ENCODE data around the gene ARHGAP24. TPM values are rescaled to one million over a fixed set of nuclear protein-coding genes. Genes with fewer than 3 reads are reported as not detected.

The ARHGAP24 gene
- total RNA-seq, 2 donors from 2014 or later: 30.2 to 38.3 TPM

- ATAC-seq (peak; percentile 45 to 55), DNase-seq (peak; percentile 57)
- intact Hi-C loops (cut with DNase I): loop anchor here in 1 of 2 donors (10.0 kb wide), 3 partner anchors 147 to 267 kb away; partner anchors contain the start of gene ARHGAP24
Measured at GRCh38 chr4:85741921-85742591, 267.1 kb downstream of the ARHGAP24 start.

GRCh38 chr4:85744950-85745349, 270.0 kb downstream of the ARHGAP24 start:
- no peak for DNase-seq
- no peak for ATAC-seq
- intact Hi-C loops (cut with DNase I): loop anchor here in 1 of 2 donors (5.0 to 10.0 kb wide), 5 partner anchors 150 to 598 kb away; partner anchors contain the start of gene ARHGAP24

GRCh38 chr4:85745939-85746338, 271.0 kb downstream of the ARHGAP24 start:
- intact Hi-C loops (cut with DNase I): loop anchor here in 1 of 2 donors (5.0 to 10.0 kb wide), 5 partner anchors 151 to 599 kb away; partner anchors contain the start of gene ARHGAP24
- DNase-seq: no peak
- ATAC-seq: no peak

GRCh38 chr4:85747882-85748491, 273.0 kb downstream of the ARHGAP24 start:
- DNase-seq (no peak), ATAC-seq (peak; percentile 71)
- intact Hi-C loops (cut with DNase I): loop anchor here in 1 of 2 donors (5.0 to 10.0 kb wide), 5 partner anchors 153 to 601 kb away; partner anchors contain the start of gene ARHGAP24

GRCh38 chr4:85748654-85749053, 273.7 kb downstream of the ARHGAP24 start:
- DNase-seq (no peak), ATAC-seq (peak; percentile 32 to 75)
- intact Hi-C loops (cut with DNase I): loop anchor here in 1 of 2 donors (5.0 to 10.0 kb wide), 5 partner anchors 154 to 601 kb away; partner anchors contain the start of gene ARHGAP24

GRCh38 chr4:85751866-85752265, 276.9 kb downstream of the ARHGAP24 start:
- intact Hi-C loops (cut with DNase I): loop anchor here in 1 of 2 donors (10.0 kb wide), 1 partner anchor 293 kb away; no protein-coding TSS in a partner anchor
- DNase-seq (no peak), ATAC-seq (no peak)

GRCh38 chr4:85755285-85755684, 280.3 kb downstream of the ARHGAP24 start:
- intact Hi-C loops (cut with DNase I): loop anchor here in 1 of 2 donors (5.0 to 10.0 kb wide), 2 partner anchors 212 to 290 kb away; no protein-coding TSS in a partner anchor
- ATAC-seq: no peak
- no peak for DNase-seq

- DNase-seq: no peak
Measured at GRCh38 chr4:85756938-85757337, 282.0 kb downstream of the ARHGAP24 start.

GRCh38 chr4:85759388-85759787, 284.4 kb downstream of the ARHGAP24 start:
- intact Hi-C loops (cut with DNase I): loop anchor here in 1 of 2 donors (5.0 to 10.0 kb wide), 2 partner anchors 208 to 285 kb away; no protein-coding TSS in a partner anchor

More at GRCh38 chr4:85756938-85757337, 282.0 kb downstream of the ARHGAP24 start:
- intact Hi-C loops (cut with DNase I): loop anchor here in 1 of 2 donors (5.0 to 10.0 kb wide), 2 partner anchors 210 to 288 kb away; no protein-coding TSS in a partner anchor
- peak; percentile 44 to 75 for ATAC-seq

GRCh38 chr4:85760511-85760910, 285.6 kb downstream of the ARHGAP24 start:
- intact Hi-C loops (cut with DNase I): no loop called here
- ATAC-seq (no peak), DNase-seq (no peak)

More at GRCh38 chr4:85759388-85759787, 284.4 kb downstream of the ARHGAP24 start:
- ATAC-seq (no peak), DNase-seq (no peak)

- intact Hi-C loops (cut with DNase I): no loop called here
- peak; percentile 48 to 77 for ATAC-seq
- peak; percentile 55 for DNase-seq
Measured at GRCh38 chr4:85761803-85762528, 287.0 kb downstream of the ARHGAP24 start.

- intact Hi-C loops (cut with DNase I): no loop called here
- ATAC-seq: peak; percentile 64 to 65
- peak; percentile 34 for DNase-seq
Measured at GRCh38 chr4:85762529-85762871, 287.6 kb downstream of the ARHGAP24 start.

GRCh38 chr4:85763202-85763601, 288.3 kb downstream of the ARHGAP24 start:
- ATAC-seq: no peak
- no peak for DNase-seq
- intact Hi-C loops (cut with DNase I): no loop called here

- intact Hi-C loops (cut with DNase I): no loop called here
- DNase-seq: no peak
- no peak for ATAC-seq
Measured at GRCh38 chr4:85767649-85768048, 292.7 kb downstream of the ARHGAP24 start.

GRCh38 chr4:85769009-85769408, 294.1 kb downstream of the ARHGAP24 start:
- intact Hi-C loops (cut with DNase I): no loop called here
- DNase-seq: no peak
- ATAC-seq: no peak

- no peak for DNase-seq
- no peak for ATAC-seq
- intact Hi-C loops (cut with DNase I): no loop called here
Measured at GRCh38 chr4:85772470-85772869, 297.5 kb downstream of the ARHGAP24 start.

GRCh38 chr4:85773372-85773771, 298.4 kb downstream of the ARHGAP24 start:
- intact Hi-C loops (cut with DNase I): no loop called here
- ATAC-seq (no peak), DNase-seq (no peak)

- ATAC-seq (peak in 1 of 2 donors; percentile 55), DNase-seq (no peak)
- intact Hi-C loops (cut with DNase I): no loop called here
Measured at GRCh38 chr4:85774000-85774399, 299.1 kb downstream of the ARHGAP24 start.

- ATAC-seq: no peak
- intact Hi-C loops (cut with DNase I): no loop called here
Measured at GRCh38 chr4:85774489-85774888, 299.5 kb downstream of the ARHGAP24 start.

More at GRCh38 chr4:85774489-85774888, 299.5 kb downstream of the ARHGAP24 start:
- DNase-seq: no peak

Data from left cardiac atrium (tissue), 4 donors.